ENCODE measurements around the gene MIS18A.
"Not testable (repeated sequence)": the region's sequence is repeated elsewhere in the genome, so short reads cannot be mapped to it uniquely, and the experiment has no call there.

MIS18A gene

DNA sequence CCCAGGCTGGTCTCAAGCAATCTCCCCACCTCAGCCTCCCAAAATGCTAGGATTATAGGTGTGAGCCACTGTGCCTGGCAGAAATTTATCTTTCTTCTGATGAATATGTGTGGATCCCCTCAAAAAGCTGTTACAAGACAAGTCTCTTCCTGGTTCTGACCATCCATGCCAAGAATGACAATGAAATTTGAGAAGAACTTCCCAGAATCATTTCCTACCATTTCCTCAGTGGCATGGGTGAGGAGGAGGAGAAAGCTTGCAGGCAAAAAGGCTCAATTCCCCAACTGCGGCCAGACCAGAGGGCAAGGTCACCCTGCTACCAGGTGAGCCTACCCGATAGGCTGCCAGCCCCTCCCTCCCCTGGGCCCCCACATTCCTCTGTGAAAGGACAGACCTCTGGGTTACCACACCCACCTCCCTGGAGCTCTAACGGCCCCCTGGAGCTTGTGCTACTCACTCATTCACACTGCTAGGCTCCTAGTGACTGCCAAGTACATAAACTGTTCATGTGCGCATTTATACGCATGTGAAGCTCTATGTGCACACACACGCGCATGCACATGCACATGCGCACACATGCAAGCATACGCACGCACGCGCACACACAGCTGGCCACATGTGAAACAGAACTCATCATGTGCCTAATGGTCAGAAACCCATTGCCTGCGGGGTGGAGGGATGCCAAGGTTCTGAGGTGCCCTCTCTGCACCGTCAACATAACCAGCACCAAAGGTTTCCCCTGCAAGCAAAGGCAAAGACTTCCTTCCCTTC lies 36.8 kb upstream of the MIS18A start:
- Histone ChIP-seq H3K27ac (ENCODE audit: low read depth, low read length) (no peak overlapping the region), H3K4me1 (ENCODE audit: control insufficient read depth, insufficient read depth, low read length) (no peaks in the 10 kb centered on the region), H3K9ac (ENCODE audit: low read length) (no peak overlapping the region), H3K4me3 (ENCODE audit: low read depth, low read length) (no peak overlapping the region), H3K27me3 (ENCODE audit: control insufficient read depth, insufficient read depth, low read length) (no peaks in the 10 kb centered on the region), H3K9me3 (ENCODE audit: control insufficient read depth, insufficient read depth, low read depth, low read length) (no peaks in the 10 kb centered on the region), H3K36me3 (ENCODE audit: control insufficient read depth, insufficient read depth, low read length) (peaks cover 90% of the 10 kb centered on the region)

DNA sequence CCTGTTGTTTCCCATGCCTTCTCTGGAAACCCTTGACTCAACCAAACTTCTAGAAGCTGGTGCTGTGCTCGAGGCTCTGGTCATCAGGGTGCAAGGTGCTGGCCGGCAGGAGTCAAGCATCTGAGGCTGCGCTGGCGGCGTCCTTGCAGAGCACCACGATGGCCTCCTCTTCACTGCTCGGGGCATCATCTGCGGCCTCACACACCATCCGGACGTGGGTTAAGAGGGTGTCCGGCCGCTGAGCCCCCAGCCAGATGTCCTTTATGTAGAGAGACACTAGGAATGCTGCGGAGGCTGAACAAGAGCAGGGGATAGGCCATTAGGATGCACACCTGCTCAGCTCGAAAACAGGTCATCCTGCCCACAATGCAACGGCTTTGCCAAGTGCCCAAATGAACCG lies 36.0 kb upstream of the MIS18A start:
- no peaks in the 10 kb centered on the region for H3K9me3 ChIP-seq (ENCODE audit: control insufficient read depth, insufficient read depth, low read depth, low read length)
- no peak overlapping the region for H3K27ac ChIP-seq (ENCODE audit: low read depth, low read length)
- H3K36me3 ChIP-seq (ENCODE audit: control insufficient read depth, insufficient read depth, low read length) = peaks cover 81% of the 10 kb centered on the region
- no peaks in the 10 kb centered on the region for H3K4me1 ChIP-seq (ENCODE audit: control insufficient read depth, insufficient read depth, low read length)
- no peaks in the 10 kb centered on the region for H3K27me3 ChIP-seq (ENCODE audit: control insufficient read depth, insufficient read depth, low read length)
- H3K4me3 ChIP-seq (ENCODE audit: low read depth, low read length) = no peak overlapping the region
- no peak overlapping the region for H3K9ac ChIP-seq (ENCODE audit: low read length)

- H3K36me3 ChIP-seq (ENCODE audit: control insufficient read depth, insufficient read depth, low read length) = peaks cover 68% of the 10 kb centered on the region
- H3K4me1 ChIP-seq (ENCODE audit: control insufficient read depth, insufficient read depth, low read length) = no peaks in the 10 kb centered on the region
- H3K9me3 ChIP-seq (ENCODE audit: control insufficient read depth, insufficient read depth, low read depth, low read length) = no peaks in the 10 kb centered on the region
- no peaks in the 10 kb centered on the region for H3K27me3 ChIP-seq (ENCODE audit: control insufficient read depth, insufficient read depth, low read length)
- H3K4me3 ChIP-seq (ENCODE audit: low read depth, low read length) = no peak overlapping the region
- H3K9ac ChIP-seq (ENCODE audit: low read length) = no peak overlapping the region
- H3K27ac ChIP-seq (ENCODE audit: low read depth, low read length) = no peak overlapping the region
These were observed 34.1 kb upstream of the MIS18A start for GRCh38 chr21:32312976-32313375.

- Histone ChIP-seq H3K9ac (ENCODE audit: low read length) (no peak overlapping the region), H3K9me3 (ENCODE audit: control insufficient read depth, insufficient read depth, low read depth, low read length) (no peaks in the 10 kb centered on the region), H3K4me3 (ENCODE audit: low read depth, low read length) (no peak overlapping the region), H3K36me3 (ENCODE audit: control insufficient read depth, insufficient read depth, low read length) (peaks cover 62% of the 10 kb centered on the region), H3K4me1 (ENCODE audit: control insufficient read depth, insufficient read depth, low read length) (no peaks in the 10 kb centered on the region), H3K27me3 (ENCODE audit: control insufficient read depth, insufficient read depth, low read length) (no peaks in the 10 kb centered on the region), H3K27ac (ENCODE audit: low read depth, low read length) (no peak overlapping the region)
These were observed 33.5 kb upstream of the MIS18A start for GRCh38 chr21:32312326-32312725.

DNA sequence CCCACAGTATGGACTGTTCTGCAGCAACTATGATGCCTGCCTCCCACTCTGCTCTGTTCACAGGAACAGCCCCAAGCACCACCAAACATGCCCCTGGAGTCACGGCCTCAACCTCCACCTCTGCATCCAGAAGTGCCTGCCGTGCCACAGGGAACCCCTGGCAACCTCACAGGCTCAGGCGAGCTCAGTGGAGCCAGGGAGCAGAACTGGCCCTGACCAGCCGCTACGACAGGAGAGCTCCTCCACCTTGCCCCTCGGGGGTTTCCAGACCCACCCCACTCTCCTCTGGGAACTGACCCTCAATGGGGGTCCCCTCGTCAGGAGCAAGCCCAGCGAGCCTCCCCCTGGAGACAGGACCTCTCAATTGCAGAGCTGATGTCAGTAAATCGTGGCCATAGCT lies 32.8 kb upstream of the MIS18A start:
- peaks cover 54% of the 10 kb centered on the region for H3K36me3 ChIP-seq (ENCODE audit: control insufficient read depth, insufficient read depth, low read length)
- H3K4me3 ChIP-seq (ENCODE audit: low read depth, low read length) = no peak overlapping the region
- peaks cover under 1% of the 10 kb centered on the region; the same call in 1 of the 2 replicates for H3K4me1 ChIP-seq (ENCODE audit: control insufficient read depth, insufficient read depth, low read length)
- no peaks in the 10 kb centered on the region for H3K9me3 ChIP-seq (ENCODE audit: control insufficient read depth, insufficient read depth, low read depth, low read length)
- no peak overlapping the region for H3K27ac ChIP-seq (ENCODE audit: low read depth, low read length)
- no peak overlapping the region for H3K9ac ChIP-seq (ENCODE audit: low read length)
- H3K27me3 ChIP-seq (ENCODE audit: control insufficient read depth, insufficient read depth, low read length) = no peaks in the 10 kb centered on the region

DNA sequence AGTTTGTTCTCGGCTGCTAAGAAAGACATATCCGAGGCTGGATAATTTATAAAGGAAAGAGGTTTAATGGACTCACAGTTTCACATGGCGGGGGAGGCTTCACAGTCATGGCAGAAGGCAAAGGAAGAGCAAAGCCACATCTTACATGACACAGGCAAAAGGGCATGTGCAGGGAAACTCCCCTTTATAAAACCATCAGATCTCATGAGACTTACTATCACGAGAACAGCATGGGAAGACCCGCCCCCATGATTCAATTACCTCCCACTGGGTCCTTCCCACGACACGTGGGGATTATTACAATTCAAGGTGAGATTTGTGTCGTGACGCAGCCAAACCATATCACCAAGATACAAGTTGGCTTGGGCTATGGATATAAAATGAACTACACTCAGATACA lies 32.1 kb upstream of the MIS18A start:
- not testable (repeated sequence) for H3K4me3 ChIP-seq (ENCODE audit: low read depth, low read length); H3K27me3 ChIP-seq (ENCODE audit: control insufficient read depth, insufficient read depth, low read length); H3K4me1 ChIP-seq (ENCODE audit: control insufficient read depth, insufficient read depth, low read length); H3K9me3 ChIP-seq (ENCODE audit: control insufficient read depth, insufficient read depth, low read depth, low read length); H3K9ac ChIP-seq (ENCODE audit: low read length); H3K27ac ChIP-seq (ENCODE audit: low read depth, low read length)
- peaks cover 48% of the 10 kb centered on the region for H3K36me3 ChIP-seq (ENCODE audit: control insufficient read depth, insufficient read depth, low read length)

DNA sequence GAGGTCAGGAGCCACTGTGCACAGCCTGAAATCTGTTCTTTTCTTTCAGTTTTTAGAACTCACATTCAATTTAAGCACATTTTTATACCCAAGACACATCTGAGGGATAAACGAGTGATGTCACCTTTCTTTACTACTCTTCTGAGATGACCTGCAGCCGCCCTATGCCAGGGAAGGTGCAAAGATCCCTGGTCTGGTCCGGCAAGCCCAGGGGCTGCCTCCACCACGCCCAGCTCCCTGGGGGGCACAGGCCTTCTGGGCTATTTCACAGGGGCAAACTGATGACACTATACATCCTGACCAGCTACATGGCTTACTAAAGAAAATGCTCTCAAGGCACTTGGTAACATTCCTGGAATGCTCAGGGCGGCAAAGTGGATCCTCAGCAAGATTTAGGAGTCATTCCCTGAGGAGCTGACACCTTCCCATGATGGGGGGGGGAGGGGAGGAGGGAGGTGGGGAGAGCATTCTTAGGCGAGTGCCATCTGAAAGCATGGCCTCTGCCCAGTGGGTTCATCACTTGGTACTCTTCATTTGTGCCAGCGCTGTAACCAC lies 31.1 kb upstream of the MIS18A start:
- Histone ChIP-seq H3K4me3 (ENCODE audit: low read depth, low read length) (no peak overlapping the region), H3K36me3 (ENCODE audit: control insufficient read depth, insufficient read depth, low read length) (peaks cover 39% of the 10 kb centered on the region), H3K27ac (ENCODE audit: low read depth, low read length) (no peak overlapping the region), H3K9me3 (ENCODE audit: control insufficient read depth, insufficient read depth, low read depth, low read length) (no peaks in the 10 kb centered on the region), H3K9ac (ENCODE audit: low read length) (no peak overlapping the region), H3K27me3 (ENCODE audit: control insufficient read depth, insufficient read depth, low read length) (no peaks in the 10 kb centered on the region), H3K4me1 (ENCODE audit: control insufficient read depth, insufficient read depth, low read length) (peaks cover 11% of the 10 kb centered on the region; the same call in 1 of the 2 replicates)

DNA sequence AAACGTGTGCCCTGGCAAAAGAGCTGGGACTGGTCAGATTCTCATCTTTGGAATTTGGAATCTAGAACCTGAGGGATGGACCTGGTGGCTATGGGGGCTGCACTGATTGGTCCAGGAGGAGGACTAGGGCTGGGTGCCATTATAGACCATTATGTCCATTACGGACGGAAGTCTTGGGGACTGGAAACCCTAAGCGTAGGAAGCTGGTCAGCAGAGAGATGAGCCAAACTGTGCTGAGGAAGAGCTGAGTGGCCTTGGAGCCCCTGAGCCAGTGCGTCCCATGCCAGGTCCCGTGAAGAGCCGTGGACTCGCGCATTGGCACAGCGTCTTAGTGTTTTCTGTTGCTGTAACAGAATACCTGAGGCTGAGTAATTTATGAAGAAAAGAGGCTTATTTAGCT lies 29.8 kb upstream of the MIS18A start:
- Histone ChIP-seq H3K9ac (ENCODE audit: low read length) (no peak overlapping the region), H3K9me3 (ENCODE audit: control insufficient read depth, insufficient read depth, low read depth, low read length) (no peaks in the 10 kb centered on the region), H3K27ac (ENCODE audit: low read depth, low read length) (no peak overlapping the region), H3K36me3 (ENCODE audit: control insufficient read depth, insufficient read depth, low read length) (peaks cover 28% of the 10 kb centered on the region), H3K27me3 (ENCODE audit: control insufficient read depth, insufficient read depth, low read length) (no peaks in the 10 kb centered on the region), H3K4me3 (ENCODE audit: low read depth, low read length) (no peak overlapping the region), H3K4me1 (ENCODE audit: control insufficient read depth, insufficient read depth, low read length) (peaks cover 11% of the 10 kb centered on the region; the same call in 1 of the 2 replicates)

GRCh38 chr21:32307706-32308105 lies 28.9 kb upstream of the MIS18A start:
- Histone ChIP-seq H3K9ac (ENCODE audit: low read length) (no peak overlapping the region), H3K27ac (ENCODE audit: low read depth, low read length) (no peak overlapping the region), H3K36me3 (ENCODE audit: control insufficient read depth, insufficient read depth, low read length) (peaks cover 19% of the 10 kb centered on the region), H3K4me1 (ENCODE audit: control insufficient read depth, insufficient read depth, low read length) (peaks cover 11% of the 10 kb centered on the region; the same call in 1 of the 2 replicates), H3K27me3 (ENCODE audit: control insufficient read depth, insufficient read depth, low read length) (no peaks in the 10 kb centered on the region), H3K9me3 (ENCODE audit: control insufficient read depth, insufficient read depth, low read depth, low read length) (no peaks in the 10 kb centered on the region), H3K4me3 (ENCODE audit: low read depth, low read length) (no peak overlapping the region)

GRCh38 chr21:32306021-32306780 lies 27.4 kb upstream of the MIS18A start:
- Histone ChIP-seq H3K4me3 (ENCODE audit: low read depth, low read length) (no peak overlapping the region), H3K27ac (ENCODE audit: low read depth, low read length) (no peak overlapping the region), H3K27me3 (ENCODE audit: control insufficient read depth, insufficient read depth, low read length) (no peaks in the 10 kb centered on the region), H3K4me1 (ENCODE audit: control insufficient read depth, insufficient read depth, low read length) (peaks cover 11% of the 10 kb centered on the region; the same call in 1 of the 2 replicates), H3K36me3 (ENCODE audit: control insufficient read depth, insufficient read depth, low read length) (peaks cover 7% of the 10 kb centered on the region), H3K9me3 (ENCODE audit: control insufficient read depth, insufficient read depth, low read depth, low read length) (no peaks in the 10 kb centered on the region), H3K9ac (ENCODE audit: low read length) (no peak overlapping the region)

- H3K27me3 ChIP-seq (ENCODE audit: control insufficient read depth, insufficient read depth, low read length) = no peaks in the 10 kb centered on the region
- no peak overlapping the region for H3K9ac ChIP-seq (ENCODE audit: low read length)
- peaks cover 5% of the 10 kb centered on the region; the same call in 1 of the 2 replicates for H3K9me3 ChIP-seq (ENCODE audit: control insufficient read depth, insufficient read depth, low read depth, low read length)
- peaks cover 15% of the 10 kb centered on the region for H3K36me3 ChIP-seq (ENCODE audit: control insufficient read depth, insufficient read depth, low read length)
- no peak overlapping the region for H3K4me3 ChIP-seq (ENCODE audit: low read depth, low read length)
- no peak overlapping the region for H3K27ac ChIP-seq (ENCODE audit: low read depth, low read length)
- peaks cover 11% of the 10 kb centered on the region; the same call in 1 of the 2 replicates for H3K4me1 ChIP-seq (ENCODE audit: control insufficient read depth, insufficient read depth, low read length)
These were observed 26.1 kb upstream of the MIS18A start for GRCh38 chr21:32304998-32305397.
